Ammon's horn (tissue), 1 donor: ENCODE results near the gene ADH1B.
"Not testable (repeated sequence)": the region's sequence is repeated elsewhere in the genome, so short reads cannot be mapped to it uniquely, and the experiment has no call there.

Source experiments
- DNase-seq: peaks from one replicate; pipeline ENCODE4 v3.0.0-alpha.2; 2016; ENCODE audit warnings: low spot score

The ADH1B gene

DNA sequence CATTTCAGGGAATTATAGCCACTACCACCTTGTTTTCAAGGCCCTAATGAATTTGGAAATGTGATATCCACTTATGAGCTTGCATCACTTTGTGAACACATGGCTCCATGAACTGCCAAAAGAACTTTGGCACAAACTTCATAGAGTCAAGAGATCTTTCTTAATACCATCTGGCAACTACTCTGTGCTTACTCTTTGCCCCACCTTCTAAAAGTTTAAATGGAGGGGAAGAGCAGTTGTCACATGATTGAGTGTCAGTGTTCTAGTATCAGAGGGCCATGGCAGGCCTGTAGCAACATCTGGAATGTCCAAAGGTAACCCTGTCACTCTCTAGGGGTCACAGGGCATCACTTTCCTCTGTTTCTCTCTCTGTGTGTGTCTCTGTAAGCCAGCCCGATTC, 2.6 kb upstream of the ADH1B start:
- no peak for DNase-seq

DNA sequence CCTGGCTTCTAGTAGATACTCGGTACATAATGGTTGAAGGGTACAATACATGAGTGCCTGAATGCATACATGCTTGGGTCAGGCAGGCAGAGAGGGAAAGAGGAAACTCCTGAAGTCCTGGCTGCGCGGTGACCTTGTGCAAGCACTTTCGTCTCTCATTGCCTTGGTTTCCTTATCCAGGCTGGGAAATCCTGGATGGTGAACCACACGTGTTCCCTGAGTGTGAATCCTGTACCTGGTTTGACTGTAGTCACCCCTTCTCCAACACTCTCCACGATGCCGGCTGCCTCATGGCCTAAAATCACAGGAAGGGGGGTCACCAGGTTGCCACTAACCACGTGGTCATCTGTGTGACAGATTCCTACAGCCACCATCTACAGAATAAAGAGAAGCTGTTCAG, 3.4 kb downstream of the ADH1B start:
- DNase-seq = not testable (repeated sequence)

DNA sequence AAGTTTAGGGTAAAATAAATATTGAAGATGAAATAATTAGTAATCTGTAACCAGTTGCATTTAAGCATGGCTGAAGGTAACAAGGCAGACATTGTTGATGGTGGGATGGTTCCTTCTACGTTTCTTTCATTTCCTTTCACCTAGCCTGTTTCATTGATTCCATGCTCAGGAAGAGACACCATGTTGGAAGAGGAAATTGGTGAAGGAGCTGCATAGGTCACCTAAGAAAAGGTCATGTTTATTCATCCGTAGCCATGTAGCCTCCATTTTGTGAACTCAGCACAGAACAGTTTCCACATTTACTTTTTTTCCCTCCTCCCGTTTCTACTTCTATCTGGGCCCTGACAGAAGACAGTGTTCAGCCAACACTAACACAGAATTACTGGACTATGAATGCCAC, 3.8 kb downstream of the ADH1B start:
- no peak for DNase-seq

DNA sequence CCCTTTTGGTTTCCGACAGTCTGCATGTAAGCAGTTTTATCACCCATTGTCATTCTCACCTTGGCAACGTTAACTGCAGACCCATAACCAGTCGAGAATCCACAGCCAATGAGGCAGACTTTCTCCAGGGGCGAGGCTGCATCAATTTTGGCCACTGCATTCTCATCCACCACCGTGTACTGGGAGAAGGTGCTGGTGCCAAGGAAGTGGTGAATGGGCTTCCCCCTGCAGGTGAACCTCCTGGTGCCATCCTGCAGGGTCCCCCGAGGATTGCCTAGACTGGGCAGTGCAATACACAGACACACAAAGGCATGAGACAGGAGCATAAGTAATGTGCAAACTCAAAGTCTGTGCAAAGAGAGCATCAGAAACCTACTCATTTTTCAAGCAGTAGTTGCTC, 5.4 kb downstream of the ADH1B start:
- no peak for DNase-seq

DNA sequence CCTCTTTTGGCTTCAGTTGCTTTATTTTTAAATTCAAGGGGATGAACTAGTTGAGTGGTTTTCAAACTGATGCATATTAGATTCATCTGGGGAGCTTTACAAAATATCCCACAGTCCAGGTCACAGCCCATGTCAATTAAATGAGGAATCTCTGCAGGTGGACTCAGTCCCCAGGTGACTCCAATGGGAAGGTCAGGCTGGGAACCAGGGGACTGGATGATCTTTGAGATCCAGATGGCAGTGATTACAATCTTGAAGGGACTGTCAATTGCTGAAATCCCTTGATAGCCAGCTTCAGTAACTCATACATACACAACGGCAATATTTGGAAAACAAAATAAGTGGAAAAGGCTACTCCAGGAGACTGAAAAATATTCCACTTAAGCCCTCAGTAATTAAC, 7.0 kb downstream of the ADH1B start:
- DNase-seq = no peak

DNA sequence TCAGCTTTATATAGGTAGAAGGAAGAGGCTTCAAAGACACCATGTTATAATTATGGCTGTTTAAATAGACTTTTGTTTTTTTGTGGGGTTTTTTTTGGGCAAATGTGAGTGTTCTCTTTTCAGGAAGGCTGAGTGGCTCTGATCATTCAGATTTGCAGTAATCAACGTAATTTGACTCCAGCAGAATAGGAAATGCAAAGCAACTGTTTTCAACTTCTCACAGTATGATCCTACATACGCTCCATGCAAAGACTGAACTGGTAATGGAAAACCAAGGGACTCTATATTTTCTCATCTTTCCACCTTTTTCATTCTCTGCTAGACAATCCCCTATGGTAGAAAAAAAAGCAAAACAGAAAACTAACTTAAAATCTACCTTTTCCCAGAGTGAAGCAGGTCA, 10.8 kb downstream of the ADH1B start:
- DNase-seq = no peak

DNA sequence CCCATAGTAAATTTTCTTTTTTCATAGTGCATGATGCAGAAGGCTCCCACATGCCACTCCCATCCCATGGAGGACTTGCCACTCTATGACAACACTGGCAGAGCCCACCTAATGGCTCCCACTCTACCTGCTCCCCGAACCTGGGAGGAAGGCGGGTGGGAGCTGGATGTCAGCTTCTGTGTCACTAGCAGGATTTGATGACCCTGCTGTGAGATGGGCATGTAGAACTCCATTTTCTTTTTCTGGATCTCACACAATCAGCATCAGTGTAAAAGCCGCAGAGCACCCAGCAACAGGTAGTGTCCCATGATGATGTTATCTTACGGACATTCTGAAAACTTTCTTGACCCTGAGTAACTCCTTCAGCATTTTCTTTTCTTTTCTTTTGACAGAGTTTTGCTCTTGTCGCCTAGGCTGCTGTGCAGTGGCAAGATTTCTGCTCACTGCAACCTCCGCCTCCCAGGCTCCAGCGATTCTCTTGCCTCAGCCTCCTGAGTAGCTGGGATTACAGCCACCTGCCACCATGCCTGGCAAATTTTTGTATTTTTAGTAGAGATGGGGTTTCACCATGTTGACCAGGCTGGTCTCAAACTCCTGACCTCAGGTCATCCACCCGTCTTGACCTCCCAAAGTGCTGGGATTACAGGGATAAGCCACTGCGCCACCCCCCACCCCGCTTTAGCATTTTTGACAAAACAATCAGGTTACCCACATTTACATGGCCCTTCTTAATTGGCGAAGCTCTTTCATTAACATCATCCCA, 15.4 kb downstream of the ADH1B start:
- no peak for DNase-seq

DNA sequence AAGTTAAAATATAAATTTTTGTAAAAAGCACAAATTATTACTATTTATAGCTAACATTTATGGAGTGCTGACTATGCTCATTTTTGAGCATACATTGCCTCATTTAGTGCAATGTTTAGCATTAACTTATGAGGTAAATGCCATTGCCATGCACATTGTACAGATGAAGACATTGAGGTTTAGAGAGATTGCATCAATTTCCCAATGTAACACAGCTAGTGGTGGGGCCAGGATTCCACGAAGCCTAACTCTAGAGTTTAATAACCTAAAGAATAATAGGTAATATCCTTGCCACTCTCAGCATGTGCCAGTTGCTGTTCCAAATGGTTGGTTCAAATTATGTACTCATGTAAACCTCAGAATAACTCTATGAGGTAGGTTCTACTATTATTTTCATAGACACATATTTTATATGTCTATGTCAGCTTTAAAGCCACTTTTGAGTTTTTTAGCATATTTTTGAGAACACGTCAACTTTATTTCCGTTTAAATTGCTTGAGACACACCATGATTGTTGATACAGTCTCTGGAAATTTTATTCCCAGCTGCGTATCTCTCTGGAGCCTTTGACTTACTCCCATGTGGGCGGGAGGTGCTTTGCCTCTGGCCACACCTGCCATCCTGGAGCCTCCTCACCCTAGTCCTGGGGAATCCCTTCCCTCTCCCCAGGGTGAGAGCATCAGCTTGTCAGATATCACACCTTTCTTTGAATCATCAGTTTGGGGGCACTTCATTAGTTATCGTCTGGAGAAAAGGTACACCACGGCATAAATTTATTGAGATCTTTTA, 19.6 kb downstream of the ADH1B start:
- DNase-seq = no peak

DNA sequence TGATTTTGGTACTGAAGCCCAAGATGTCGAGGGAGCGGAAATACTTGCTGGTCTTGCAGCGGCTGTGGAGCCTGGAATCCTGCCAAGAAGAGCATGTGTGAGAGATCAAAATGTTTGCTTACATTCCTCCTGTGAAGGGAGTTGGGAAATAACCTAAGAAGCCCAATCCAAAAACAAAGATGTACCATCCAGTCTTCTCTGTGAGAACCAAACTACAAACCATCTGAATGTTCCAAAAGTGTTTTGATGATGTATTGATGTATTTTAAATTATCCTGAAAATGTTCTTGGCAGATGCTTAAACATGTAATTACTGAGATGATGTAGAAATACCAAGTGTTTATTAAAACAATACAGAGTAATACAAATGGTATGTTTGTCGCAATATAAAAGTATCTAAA, 20.3 kb downstream of the ADH1B start:
- DNase-seq = peak; percentile 53

DNA sequence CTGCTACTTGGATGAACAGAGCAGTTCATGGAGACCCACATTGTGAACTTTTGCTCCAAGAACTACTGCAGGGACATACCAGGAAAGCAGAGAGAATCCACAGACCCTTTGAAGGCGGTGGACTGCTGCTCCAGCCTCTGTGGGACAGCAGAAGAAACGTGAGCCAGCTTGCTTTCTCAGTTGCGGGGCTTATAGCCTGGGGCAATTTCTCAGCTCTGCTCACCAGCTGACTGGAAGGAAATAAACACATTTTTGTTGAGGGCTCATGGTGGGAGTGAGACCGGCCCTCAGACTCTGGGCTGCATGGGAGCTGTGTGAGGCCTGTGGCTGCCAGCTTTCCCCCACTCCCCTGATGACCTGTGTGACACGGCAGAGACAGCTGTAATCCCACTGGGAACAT, 27.8 kb downstream of the ADH1B start:
- DNase-seq = no peak

DNA sequence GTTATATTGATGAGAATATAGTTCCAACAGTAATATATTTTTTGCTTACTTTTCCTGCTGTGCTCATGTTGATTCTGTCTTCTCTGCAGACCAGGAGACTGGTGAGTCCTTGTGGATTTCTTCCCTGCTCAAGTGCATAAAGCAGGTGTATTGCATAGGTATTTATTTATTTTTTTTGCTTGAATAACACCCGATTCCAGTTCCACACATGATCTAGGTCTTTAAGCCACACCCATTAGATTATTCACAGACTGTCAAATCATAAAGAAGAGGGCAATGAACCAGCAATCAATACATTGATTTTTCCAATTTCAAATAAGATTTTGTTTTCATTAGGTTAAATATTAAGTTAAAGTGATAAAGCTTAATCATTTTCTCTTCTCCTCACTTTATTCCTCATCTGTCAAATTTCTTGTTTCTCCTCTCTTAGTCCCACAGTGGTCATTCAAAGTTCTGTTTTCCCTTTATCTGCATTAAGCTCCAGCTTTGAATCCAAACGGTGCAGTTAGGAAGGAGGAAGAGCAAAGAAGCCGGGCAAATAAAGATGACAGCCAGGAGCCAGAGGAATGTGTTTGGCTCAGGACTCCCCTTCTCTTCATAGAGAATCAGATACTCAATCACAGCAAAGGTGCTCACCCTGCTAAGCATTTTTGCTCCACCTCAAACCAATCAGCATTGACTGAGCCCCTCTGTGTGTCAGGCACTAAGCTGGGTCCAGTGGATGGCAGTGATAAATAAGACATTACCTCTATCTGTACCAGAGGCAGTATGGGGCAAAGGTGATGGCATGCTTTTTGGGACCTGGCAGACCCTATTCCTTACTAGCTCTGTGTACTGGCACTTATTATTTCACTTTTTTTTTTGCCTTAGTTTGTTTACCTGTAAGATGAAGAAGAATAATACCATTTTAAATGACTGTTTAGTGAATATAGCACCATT, 30.1 kb downstream of the ADH1B start, which contains the start of gene ADH1A:
TSS of gene ADH1A (minus strand) at position 138 of the 939 bp plus-strand sequence. CDS start at position 67, 71 bp downstream.
- no peak for DNase-seq

DNA sequence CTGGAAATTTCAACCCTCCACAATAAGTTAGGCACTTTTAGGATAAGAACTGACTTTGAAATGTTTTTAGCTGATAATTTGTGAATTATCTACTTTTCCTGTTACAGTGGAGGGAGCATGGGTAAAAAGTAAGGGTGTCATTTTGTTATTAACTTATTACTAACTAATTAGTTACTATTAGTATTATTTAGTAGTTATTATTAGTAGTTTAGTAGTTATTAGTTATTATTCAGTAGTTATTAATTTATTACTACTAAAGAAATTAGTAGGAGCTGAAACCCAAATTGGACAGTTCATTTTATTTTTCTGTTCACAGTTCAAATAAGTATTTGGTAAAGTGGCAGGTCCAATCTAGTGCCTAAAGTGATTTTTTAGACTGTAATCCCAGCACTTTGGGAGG, 35.8 kb downstream of the ADH1B start:
- DNase-seq = no peak

DNA sequence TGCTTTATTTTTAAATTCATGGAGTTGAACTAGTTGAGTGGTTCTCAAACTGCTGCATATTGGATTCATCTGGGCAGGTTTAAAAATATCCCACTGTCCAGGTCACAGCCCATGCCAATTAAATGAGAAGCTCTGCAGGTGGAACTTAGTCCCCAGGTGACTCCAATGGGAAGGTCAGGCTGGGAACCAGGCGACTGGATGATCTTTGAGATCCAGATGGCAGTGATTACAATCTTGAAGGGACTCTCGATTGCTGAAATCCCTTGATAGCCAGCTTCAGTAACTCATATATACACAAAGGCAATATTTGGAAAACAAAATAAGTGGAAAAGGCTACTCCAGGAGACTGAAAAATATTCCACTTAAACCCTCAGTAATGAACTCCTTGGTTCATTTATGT, 38.5 kb downstream of the ADH1B start:
- DNase-seq = no peak

DNA sequence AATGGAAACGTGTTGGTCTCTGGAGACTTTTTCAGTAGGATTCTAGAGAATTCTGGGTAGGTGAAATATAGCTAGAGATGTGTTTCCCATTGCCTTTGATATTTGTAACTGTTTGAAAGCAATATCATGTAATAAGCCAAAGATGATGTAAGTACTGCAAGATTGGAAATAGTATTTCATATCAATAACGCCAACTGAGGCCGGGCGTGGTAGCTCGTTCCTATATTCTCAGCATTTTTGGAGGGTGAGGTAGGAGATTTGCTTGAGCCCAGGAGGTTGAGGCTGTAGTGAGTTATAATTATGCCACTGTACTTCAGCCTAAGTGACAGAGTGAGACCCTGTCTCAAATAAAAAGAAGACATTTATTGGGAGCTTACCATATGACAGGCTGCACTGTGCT, 39.9 kb downstream of the ADH1B start:
- no peak for DNase-seq

DNA sequence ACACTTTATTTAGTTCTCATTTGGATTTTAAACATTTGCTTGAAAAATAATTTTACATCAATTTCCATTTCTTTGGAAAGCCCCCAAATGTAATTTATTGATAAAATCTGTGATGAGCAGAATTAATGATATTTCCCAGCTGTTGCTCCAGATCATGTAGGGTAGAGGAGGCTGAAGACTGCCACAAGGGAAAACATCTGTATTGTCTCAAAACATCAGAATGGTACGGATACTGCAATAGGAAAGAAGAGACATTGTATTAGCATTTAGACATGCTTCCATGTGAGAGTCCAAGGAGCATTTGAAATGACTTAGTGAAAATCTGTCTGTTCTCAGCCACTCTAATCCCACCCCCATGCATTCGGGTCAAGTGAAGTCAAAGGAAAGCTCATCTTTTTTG, 44.8 kb downstream of the ADH1B start:
- no peak for DNase-seq

DNA sequence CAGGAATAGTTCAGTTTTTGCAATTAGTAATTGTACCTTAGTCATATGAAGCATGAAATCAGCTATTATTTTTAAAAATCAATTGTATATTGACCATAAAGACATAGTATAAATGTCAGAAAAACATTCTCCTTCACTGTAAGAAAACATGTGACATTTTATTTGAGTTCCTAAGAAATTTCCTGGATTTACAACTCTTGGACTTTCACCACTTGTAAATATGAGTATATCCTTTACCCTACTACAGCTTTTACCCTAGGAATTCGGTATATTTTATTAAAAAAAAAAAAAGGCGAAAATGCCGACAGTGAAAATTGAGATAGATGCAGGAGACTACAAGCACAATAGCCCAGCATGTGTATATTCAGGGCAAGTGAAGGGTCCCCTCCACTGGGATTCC, 45.3 kb downstream of the ADH1B start:
- no peak for DNase-seq

DNA sequence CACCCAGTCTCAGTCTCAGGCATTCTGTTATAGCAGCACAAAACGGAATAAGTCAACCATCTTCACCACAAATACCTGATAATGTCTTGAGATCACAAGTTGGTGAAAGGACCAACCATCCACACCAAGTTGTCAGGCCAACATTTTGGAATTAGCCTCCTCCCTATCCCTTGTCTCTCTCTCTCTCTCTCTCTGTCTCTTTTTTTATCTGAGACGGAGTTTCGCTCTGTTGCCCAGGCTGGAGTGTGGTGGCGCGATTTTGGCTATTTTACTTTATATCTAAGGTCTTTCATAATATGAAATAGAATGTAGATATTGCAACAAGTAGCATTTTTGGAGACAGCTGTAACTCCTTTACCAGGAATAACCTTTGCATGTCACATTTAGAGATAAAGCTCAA, 46.2 kb downstream of the ADH1B start:
- DNase-seq = no peak

DNA sequence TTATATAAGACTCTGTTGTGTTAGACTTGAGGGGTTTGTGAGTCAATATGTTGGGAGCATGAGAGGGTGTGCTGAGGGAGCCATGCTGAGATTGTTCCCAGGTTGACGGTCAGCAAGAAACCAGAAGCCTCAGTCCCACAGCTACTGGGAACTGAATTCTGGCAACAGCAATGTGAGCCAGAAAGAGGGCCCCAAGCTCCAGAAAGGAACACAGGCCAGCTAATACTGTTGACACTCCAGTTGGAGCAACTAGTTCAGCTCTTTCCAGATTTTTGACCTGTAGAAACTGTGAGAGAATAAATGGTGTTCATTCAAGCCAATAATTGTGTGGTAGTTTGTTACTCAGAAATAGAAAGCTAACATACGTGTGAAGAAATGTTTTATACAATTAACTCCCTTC, 47.5 kb downstream of the ADH1B start:
- DNase-seq = no peak

DNA sequence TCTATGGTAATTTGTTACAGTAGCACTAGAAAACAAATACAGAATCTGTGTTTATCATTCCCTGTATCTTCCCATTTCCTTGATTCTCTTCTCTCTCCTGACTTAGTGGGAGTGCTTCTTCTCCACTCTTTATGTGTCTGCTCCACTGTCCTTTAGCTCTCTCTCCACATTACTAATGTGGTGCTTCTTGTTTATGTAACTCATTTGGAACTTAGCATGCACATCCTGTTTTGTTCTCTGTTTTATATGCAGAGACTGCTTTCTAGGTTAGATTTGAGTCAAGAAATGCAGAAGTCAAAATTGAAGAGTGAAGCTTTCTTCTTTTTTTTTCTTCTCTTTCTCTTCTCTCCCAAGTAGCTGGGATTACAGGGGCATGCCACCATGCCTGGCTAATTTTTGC, 56.3 kb downstream of the ADH1B start:
- DNase-seq = no peak
